Natural killer cell (primary cell): Measurements from ENCODE around the gene HLA-DRB5. TPM values are rescaled to one million over a fixed set of nuclear protein-coding genes. Genes with fewer than 3 reads are reported as not detected.

Experiments used
- ATAC-seq, 3 donors: fragments of 150-1000 bp in 2 of 3; fragments of 200-7000 bp in 1 of 3; cut with Tn5 transposase; 1 replicate in 1 of 3; 2 replicates in 2 of 3; pipeline ENCODE4 v1.10.0; 2021; ENCODE audit warnings: mild to moderate bottlenecking in 2 of 3, moderate library complexity in 2 of 3
- DNase-seq, 2 donors: peaks; one replicate each; pipeline versions ENCODE4 v3.0.0 to v3.0.0-alpha.2; 2013 to 2021; ENCODE audit warnings: mixed read lengths in 1 of 2
- H3K27ac ChIP-seq: one replicate; pipeline ENCODE4 v1.5.1; 2013; ENCODE audit warnings: mild to moderate bottlenecking, low read length
- H3K27me3 ChIP-seq: one replicate; pipeline ENCODE4 v1.6.1; 2013; ENCODE audit warnings: low read length; ENCODE audit not compliant: control insufficient read depth, insufficient read depth
- H3K36me3 ChIP-seq: one replicate; pipeline ENCODE4 v1.6.1; 2013; ENCODE audit warnings: low read length; ENCODE audit not compliant: control insufficient read depth, insufficient read depth
- H3K4me1 ChIP-seq: one replicate; pipeline ENCODE4 v1.6.1; 2013; ENCODE audit warnings: low read length; ENCODE audit not compliant: control insufficient read depth, insufficient read depth
- H3K4me3 ChIP-seq: one replicate; pipeline ENCODE4 v1.5.1; 2013; ENCODE audit warnings: low read length
- H3K9me3 ChIP-seq: one replicate; pipeline ENCODE4 v1.6.1; 2013; ENCODE audit warnings: low read length; ENCODE audit not compliant: control insufficient read depth, insufficient read depth
- H3K27ac Mint-ChIP-seq, 2 donors: one replicate each; pipeline ENCODE4 v1.8.0; 2022; ENCODE audit warnings: mild to moderate bottlenecking in 2 of 2, mixed read lengths in 2 of 2, moderate library complexity in 1 of 2
- H3K27me3 Mint-ChIP-seq, 2 donors: one replicate each; pipeline ENCODE4 v1.8.0; 2022; ENCODE audit warnings: low read depth in 2 of 2, mixed read lengths in 2 of 2
- H3K36me3 Mint-ChIP-seq: one replicate; pipeline ENCODE4 v1.8.0; 2022; ENCODE audit warnings: mixed read lengths
- H3K4me1 Mint-ChIP-seq, 2 donors: one replicate each; pipeline ENCODE4 v1.8.0; 2022; ENCODE audit warnings: mixed read lengths in 2 of 2
- H3K4me3 Mint-ChIP-seq: one replicate; pipeline ENCODE4 v1.8.0; 2022; ENCODE audit warnings: mild to moderate bottlenecking, moderate library complexity, mixed read lengths
- H3K9me3 Mint-ChIP-seq, 2 donors: one replicate each; pipeline ENCODE4 v1.8.0; 2022; ENCODE audit warnings: mixed read lengths in 2 of 2
- WGBS: methylation state at CpG from one replicate; pipeline ENCODE4 v1.1.7; 2013; ENCODE audit warnings: missing lambda C conversion rate; ENCODE audit not compliant: insufficient coverage; 5-methylcytosine and 5-hydroxymethylcytosine counted together
- intact Hi-C: fragments of 100-400 bp; cut with micrococcal nuclease; formaldehyde crosslinking; loops from one replicate; pipeline ENCODE4 v1.14.2; 2022
- total RNA-seq, 4 donors: library from RNA; stranded (reverse); fragments of 120-200 nt in 1 of 4; gene quantifications; one replicate each; pipeline versions ENCODE4 v1.2.3 to v1.2.4, GENCODE V29; 2013 to 2022
- TF ChIP-seq, protein P1 (sequence below): fragments of 200-600 bp; IDR thresholded peaks from one replicate; pipeline ENCODE4 v1.8.0; 2022; ENCODE audit warnings: antibody characterized with exemption

The HLA-DRB5 gene
- total RNA-seq, 3 donors from 2014 or later (not counting 1 experiment from before 2014, with no cell fraction given) = 17.9 to 48.5 (median 25.6) TPM

DNA sequence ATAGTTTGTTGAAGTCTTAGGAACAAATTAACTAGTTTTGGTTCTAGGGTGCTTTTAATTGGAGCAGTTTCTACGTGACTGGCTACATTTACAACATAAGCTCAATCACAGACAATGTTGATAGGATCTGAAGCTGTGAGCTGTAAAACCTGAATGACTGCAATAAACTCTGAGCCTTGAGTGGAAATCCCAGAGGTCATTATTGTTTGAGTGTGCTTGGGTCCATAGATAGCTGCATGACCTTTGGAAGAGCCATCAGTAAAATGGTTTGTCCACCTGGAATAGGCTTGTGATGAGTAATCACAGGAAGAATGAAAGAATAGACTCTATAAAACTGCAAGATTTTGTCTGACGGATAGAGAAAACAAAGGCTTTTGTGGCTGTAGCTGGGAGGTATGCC, 32.9 kb upstream of the HLA-DRB5 start:
- TF ChIP-seq, protein P1, sequence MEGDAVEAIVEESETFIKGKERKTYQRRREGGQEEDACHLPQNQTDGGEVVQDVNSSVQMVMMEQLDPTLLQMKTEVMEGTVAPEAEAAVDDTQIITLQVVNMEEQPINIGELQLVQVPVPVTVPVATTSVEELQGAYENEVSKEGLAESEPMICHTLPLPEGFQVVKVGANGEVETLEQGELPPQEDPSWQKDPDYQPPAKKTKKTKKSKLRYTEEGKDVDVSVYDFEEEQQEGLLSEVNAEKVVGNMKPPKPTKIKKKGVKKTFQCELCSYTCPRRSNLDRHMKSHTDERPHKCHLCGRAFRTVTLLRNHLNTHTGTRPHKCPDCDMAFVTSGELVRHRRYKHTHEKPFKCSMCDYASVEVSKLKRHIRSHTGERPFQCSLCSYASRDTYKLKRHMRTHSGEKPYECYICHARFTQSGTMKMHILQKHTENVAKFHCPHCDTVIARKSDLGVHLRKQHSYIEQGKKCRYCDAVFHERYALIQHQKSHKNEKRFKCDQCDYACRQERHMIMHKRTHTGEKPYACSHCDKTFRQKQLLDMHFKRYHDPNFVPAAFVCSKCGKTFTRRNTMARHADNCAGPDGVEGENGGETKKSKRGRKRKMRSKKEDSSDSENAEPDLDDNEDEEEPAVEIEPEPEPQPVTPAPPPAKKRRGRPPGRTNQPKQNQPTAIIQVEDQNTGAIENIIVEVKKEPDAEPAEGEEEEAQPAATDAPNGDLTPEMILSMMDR = no peak
- H3K9me3 Mint-ChIP-seq = no peaks in the 10 kb centered on the region

GRCh38 chr6:32559747-32560146, 29.7 kb upstream of the HLA-DRB5 start:
- H3K36me3 Mint-ChIP-seq = no peaks in the 10 kb centered on the region
- DNase-seq = no peak
- ATAC-seq = no peak
- no CpG with 5 or more reads among the region's 7 CpGs for WGBS
- H3K4me1 Mint-ChIP-seq = peaks cover 0 to 5% of the 10 kb centered on the region in 2 donors
- no peak overlapping the region for H3K27ac ChIP-seq
- H3K9me3 ChIP-seq = no peaks in the 10 kb centered on the region
- intact Hi-C loops = no loop called here
- H3K4me1 ChIP-seq = no peaks in the 10 kb centered on the region
- no peak overlapping the region for H3K4me3 Mint-ChIP-seq
- no peaks in the 10 kb centered on the region for H3K27me3 ChIP-seq
- no peaks in the 10 kb centered on the region for H3K9me3 Mint-ChIP-seq
- H3K4me3 ChIP-seq = no peak overlapping the region
- H3K27me3 Mint-ChIP-seq = peaks cover 0 to 20% of the 10 kb centered on the region in 2 donors
- TF ChIP-seq, protein P1 = no peak
- H3K36me3 ChIP-seq = no peaks in the 10 kb centered on the region
- H3K27ac Mint-ChIP-seq = no peak overlapping the region

More for the DNA sequence above, 32.9 kb upstream of the HLA-DRB5 start:
- Mint-ChIP-seq H3K27ac (no peak overlapping the region), H3K36me3 (no peaks in the 10 kb centered on the region), H3K4me3 (no peak overlapping the region), H3K4me1 (peaks cover 0 to 5% of the 10 kb centered on the region in 2 donors), H3K27me3 (peaks cover 0 to 13% of the 10 kb centered on the region in 2 donors)
- ATAC-seq (no peak), DNase-seq (no peak)
- Histone ChIP-seq H3K4me3 (no peak overlapping the region), H3K36me3 (no peaks in the 10 kb centered on the region), H3K9me3 (no peaks in the 10 kb centered on the region), H3K4me1 (no peaks in the 10 kb centered on the region), H3K27me3 (no peaks in the 10 kb centered on the region), H3K27ac (no peak overlapping the region)
- intact Hi-C loops = no loop called here
- no CpG with 5 or more reads among the region's 2 CpGs for WGBS

GRCh38 chr6:32558426-32559057, 28.5 kb upstream of the HLA-DRB5 start:
- Mint-ChIP-seq H3K4me1 (peaks cover 0 to 6% of the 10 kb centered on the region in 2 donors), H3K4me3 (no peak overlapping the region), H3K36me3 (no peaks in the 10 kb centered on the region), H3K27ac (no peak overlapping the region), H3K27me3 (peaks cover 0 to 21% of the 10 kb centered on the region in 2 donors), H3K9me3 (no peaks in the 10 kb centered on the region)
- Histone ChIP-seq H3K4me1 (no peaks in the 10 kb centered on the region), H3K27ac (no peak overlapping the region), H3K9me3 (no peaks in the 10 kb centered on the region), H3K27me3 (no peaks in the 10 kb centered on the region), H3K36me3 (peaks cover 3% of the 10 kb centered on the region), H3K4me3 (no peak overlapping the region)
- 51% methylated on average over 12 of the region's 13 CpGs for WGBS
- DNase-seq (no peak), ATAC-seq (no peak)
- TF ChIP-seq, protein P1 = no peak
- intact Hi-C loops = loop anchor here (1.0 kb wide), 1 partner anchor 35 kb away; no protein-coding TSS in a partner anchor
